HCT116 (cell line): ENCODE data around the gene UPK3B. TPM values are rescaled to one million over a fixed set of nuclear protein-coding genes. Genes with fewer than 3 reads are reported as not detected.
"Not testable (repeated sequence)": the region's sequence is repeated elsewhere in the genome, so short reads cannot be mapped to it uniquely, and the experiment has no call there.

Experiments
- ATAC-seq: fragments of 200-7000 bp; cut with Tn5 transposase; 2 replicates; pipeline ENCODE4 v1.9.1; 2020; ENCODE audit warnings: mild to moderate bottlenecking, moderate library complexity
- BruUV-seq: library from RNA; stranded (reverse); fragments of 400-500 nt; replicated peaks from 2 replicates; lab custom pipeline; 2021; lab: Mats Ljungman, UMichigan
- CTCF ChIA-PET: fragments of 300-600 bp; sonication (Branson Sonifier 250); formaldehyde crosslinking; loops from one replicate; lab custom pipeline; 2021; ENCODE audit warnings: antibody characterized with exemption; lab: Charles Lee
- POLR2A ChIA-PET: fragments of 300-600, 350-600 bp; sonication (Branson Sonifier 250); formaldehyde crosslinking; loops from one replicate; lab custom pipeline; 2021; ENCODE audit warnings: antibody characterized with exemption; lab: Charles Lee
- RAD21 ChIA-PET, 2 experiments: fragments of 300-600 bp; sonication (Branson Sonifier 250); formaldehyde crosslinking; loops; one replicate each; lab custom pipeline; 2023; ENCODE audit warnings: low total read pairs in 2 of 2; ENCODE audit not compliant: uncharacterized antibody in 2 of 2, unreplicated experiment in 2 of 2, low non-redundant PET in 1 of 2; lab: Charles Lee
- DNase-seq: peaks from one replicate; pipeline ENCODE4 v3.0.0-alpha.2; 2010; ENCODE audit warnings: low read depth, low spot score
- H2AFZ ChIP-seq: fragments of 200-600 bp; shearing (Covaris generic), sonication (generic); 2 replicates; pipeline ENCODE4 v1.6.1; 2017; ENCODE audit warnings: low read depth, mixed run types, mixed read lengths, antibody characterized with exemption, low read length; ENCODE audit not compliant: poor library complexity, severe bottlenecking
- H3K27ac ChIP-seq: 2 replicates; pipeline ENCODE4 v1.5.1; 2012; ENCODE audit warnings: low read depth, low read length
- H3K27me3 ChIP-seq: fragments of 200-600 bp; sonication (generic); 2 replicates; pipeline ENCODE4 v1.6.1; 2016; ENCODE audit warnings: mixed run types, low read length, mixed read lengths; ENCODE audit not compliant: insufficient read depth
- H3K36me3 ChIP-seq, 2 experiments: fragments of 200-500 bp in 1 of 2; fragments of 200-600 bp in 1 of 2; sonication (Bioruptor generic) in 1 of 2; sonication (generic) in 1 of 2; 2 replicates each; pipeline versions ENCODE4 v1.5.1 to v1.6.1; 2014 to 2016; ENCODE audit warnings: low read length in 2 of 2, inconsistent platforms in 1 of 2, mixed read lengths in 1 of 2, mixed run types in 1 of 2; ENCODE audit not compliant: insufficient read depth in 2 of 2, control insufficient read depth in 1 of 2
- H3K4me1 ChIP-seq, 2 experiments: fragments of 200-600 bp in 1 of 2; sonication (generic) in 1 of 2; 2 replicates each; pipeline versions ENCODE4 v1.5.1 to v1.6.1; 2012 to 2017; ENCODE audit warnings: low read length in 2 of 2, inconsistent platforms in 1 of 2, mild to moderate bottlenecking in 1 of 2, mixed read lengths in 1 of 2, mixed run types in 1 of 2, moderate library complexity in 1 of 2; ENCODE audit not compliant: insufficient read depth in 2 of 2, control insufficient read depth in 1 of 2
- H3K4me2 ChIP-seq: fragments of 200-600 bp; sonication (generic); 2 replicates; pipeline ENCODE4 v1.6.1; 2017; ENCODE audit warnings: mixed run types, low read length, mixed read lengths
- H3K4me3 ChIP-seq, 2 experiments: fragments of 200-600 bp in 1 of 2; sonication (generic) in 1 of 2; replicated peaks in 1 of 2; 2 replicates each; pipeline ENCODE4 v1.5.1; 2011 to 2016; ENCODE audit warnings: low read length in 2 of 2, control low read depth in 1 of 2, low read depth in 1 of 2, mild to moderate bottlenecking in 1 of 2, mixed read lengths in 1 of 2, mixed run types in 1 of 2
- H3K79me2 ChIP-seq: fragments of 200-600 bp; sonication (generic); 2 replicates; pipeline ENCODE4 v1.6.1; 2017; ENCODE audit warnings: mild to moderate bottlenecking, mixed run types, low read length, moderate library complexity, mixed read lengths; ENCODE audit not compliant: insufficient read depth
- H3K9ac ChIP-seq: fragments of 200-600 bp; sonication (generic); 2 replicates; pipeline ENCODE4 v1.6.1; 2016; ENCODE audit warnings: low read length, mixed read lengths
- H3K9me2 ChIP-seq: fragments of 200-600 bp; sonication (generic), shearing (Covaris generic); 2 replicates; pipeline ENCODE4 v1.6.1; 2017; ENCODE audit warnings: mixed run types, mild to moderate bottlenecking, moderate library complexity; ENCODE audit not compliant: insufficient read depth
- H3K9me3 ChIP-seq, 2 experiments: fragments of 200-500 bp in 1 of 2; fragments of 200-600 bp in 1 of 2; sonication (Bioruptor generic) in 1 of 2; sonication (generic) in 1 of 2; 2 replicates each; pipeline ENCODE4 v1.6.1; 2014 to 2017; ENCODE audit warnings: low read length in 2 of 2, mixed read lengths in 2 of 2, inconsistent platforms in 1 of 2, low read depth in 1 of 2, mild to moderate bottlenecking in 1 of 2, mixed run types in 1 of 2, moderate library complexity in 1 of 2; ENCODE audit not compliant: control insufficient read depth in 1 of 2, insufficient read depth in 1 of 2
- H4K20me1 ChIP-seq: fragments of 200-600 bp; sonication (generic), shearing (Covaris generic); 2 replicates; pipeline ENCODE4 v1.6.1; 2017; ENCODE audit warnings: mixed run types, mild to moderate bottlenecking, moderate library complexity; ENCODE audit not compliant: insufficient read depth
- intact Hi-C: fragments of 100-400 bp; cut with micrococcal nuclease; formaldehyde crosslinking; loops from 2 replicates; pipeline ENCODE4 v1.10.0; 2022
- total RNA-seq: library from RNA; stranded (reverse); gene quantifications from one replicate; pipeline ENCODE4 v1.2.1, GENCODE V29; 2021; ENCODE audit not compliant: unreplicated experiment

Gene UPK3B
- total RNA-seq, 1 experiment from 2014 or later, result 2.3 TPM

DNA sequence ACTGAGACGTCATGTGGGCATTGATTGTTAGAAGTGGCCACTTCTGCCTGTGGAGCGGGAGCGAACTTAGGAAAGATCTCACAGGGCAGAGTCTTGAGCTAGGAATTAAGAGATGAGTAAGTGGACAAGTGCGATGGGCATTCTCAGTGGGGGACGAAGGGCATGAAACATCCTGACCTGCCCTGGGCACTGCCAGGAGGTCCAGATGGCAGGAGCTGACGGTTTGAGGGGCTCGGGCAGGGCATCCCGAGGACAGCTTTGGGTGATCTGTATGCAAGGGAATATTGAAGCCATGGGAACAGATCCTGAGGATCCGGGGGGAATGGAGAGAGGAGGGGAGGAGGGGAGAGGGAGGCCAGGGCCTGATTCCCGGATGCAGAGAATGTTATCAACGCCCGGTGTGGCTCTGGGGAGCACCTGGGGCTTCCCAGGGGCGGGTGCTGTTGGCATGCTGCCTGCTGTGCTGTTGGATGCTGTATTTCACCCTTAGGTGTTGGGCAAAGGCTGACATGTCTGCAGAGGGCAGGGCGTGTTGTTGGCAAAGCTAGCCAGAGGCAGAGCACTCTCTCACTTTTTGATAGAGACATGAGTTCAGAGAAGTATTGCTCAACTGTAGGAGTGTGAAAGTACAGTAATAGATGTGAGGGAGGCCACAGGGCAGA lies 42.5 kb upstream of the UPK3B start:
- ATAC-seq, H3K4me2 ChIP-seq, H3K27me3 ChIP-seq, H3K4me1 ChIP-seq, DNase-seq, H4K20me1 ChIP-seq, H3K9ac ChIP-seq, RAD21 ChIA-PET, H3K36me3 ChIP-seq, H3K9me2 ChIP-seq, BruUV-seq, H3K4me3 ChIP-seq, H3K79me2 ChIP-seq, H2AFZ ChIP-seq, POLR2A ChIA-PET, H3K9me3 ChIP-seq, intact Hi-C loops, H3K27ac ChIP-seq, CTCF ChIA-PET: not testable (repeated sequence)

GRCh38 chr7:76471556-76472221 lies 38.7 kb upstream of the UPK3B start:
- intact Hi-C loops, H3K9me3 ChIP-seq, BruUV-seq, H3K9me2 ChIP-seq, H3K79me2 ChIP-seq, CTCF ChIA-PET, H3K27ac ChIP-seq, H3K36me3 ChIP-seq, H3K9ac ChIP-seq, DNase-seq, H4K20me1 ChIP-seq, H3K4me1 ChIP-seq, POLR2A ChIA-PET, H3K27me3 ChIP-seq, H2AFZ ChIP-seq, H3K4me3 ChIP-seq, RAD21 ChIA-PET, ATAC-seq, H3K4me2 ChIP-seq: not testable (repeated sequence)

GRCh38 chr7:76473097-76473496 lies 37.3 kb upstream of the UPK3B start:
- H3K27ac ChIP-seq, H3K4me2 ChIP-seq, RAD21 ChIA-PET, DNase-seq, ATAC-seq, H3K36me3 ChIP-seq, CTCF ChIA-PET, POLR2A ChIA-PET, H3K27me3 ChIP-seq, H3K9ac ChIP-seq, H3K9me2 ChIP-seq, H3K79me2 ChIP-seq, H3K4me3 ChIP-seq, H3K4me1 ChIP-seq, H2AFZ ChIP-seq, intact Hi-C loops, BruUV-seq, H3K9me3 ChIP-seq, H4K20me1 ChIP-seq: not testable (repeated sequence)

- intact Hi-C loops, H3K4me1 ChIP-seq, H3K79me2 ChIP-seq, H4K20me1 ChIP-seq, H3K9ac ChIP-seq, ATAC-seq, H2AFZ ChIP-seq, H3K36me3 ChIP-seq, RAD21 ChIA-PET, H3K27me3 ChIP-seq, BruUV-seq, H3K9me2 ChIP-seq, H3K4me2 ChIP-seq, CTCF ChIA-PET, H3K4me3 ChIP-seq, POLR2A ChIA-PET, H3K27ac ChIP-seq, DNase-seq, H3K9me3 ChIP-seq: not testable (repeated sequence)
These were observed 34.1 kb upstream of the UPK3B start for GRCh38 chr7:76476280-76476679.
